ENCODE measurements around the gene AREG.

Gene AREG

DNA sequence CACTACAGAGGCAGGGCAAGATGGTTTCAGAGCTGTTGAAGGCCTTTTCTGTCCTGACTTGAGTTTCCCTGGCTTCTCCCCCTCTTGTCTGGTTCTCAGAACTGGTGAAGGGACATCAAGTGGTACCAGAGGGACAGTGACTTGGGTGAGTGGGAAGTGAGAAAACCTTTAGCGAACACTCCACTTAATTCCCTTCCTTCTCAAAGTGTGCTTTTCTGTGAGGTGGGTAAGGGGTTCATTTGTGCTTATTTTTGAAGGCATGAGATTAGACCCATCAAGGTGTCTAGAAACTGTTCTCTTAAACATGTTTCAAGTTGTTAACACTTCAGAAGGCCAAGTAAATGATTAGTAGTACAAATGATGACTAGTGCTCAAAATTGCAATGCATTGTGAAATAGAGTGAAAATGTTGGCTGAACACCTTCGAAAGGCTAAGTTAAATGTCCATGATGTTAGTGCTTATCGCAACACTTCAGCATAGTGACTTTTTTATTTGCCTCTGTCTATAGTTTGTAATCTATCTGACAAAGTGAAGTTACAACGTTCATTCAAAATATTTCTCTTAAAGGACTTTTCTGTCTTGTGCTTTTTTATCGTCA lies 2.8 kb downstream of the AREG start:
- DNase-seq (ENCODE audit: low read depth) = no peak
- H3K4me3 ChIP-seq (ENCODE audit: low read depth, low read length) = no peak overlapping the region
- in situ Hi-C loops (cut with HindIII; ENCODE audit: low sequenced_read_pairs) = no loop called here

DNA sequence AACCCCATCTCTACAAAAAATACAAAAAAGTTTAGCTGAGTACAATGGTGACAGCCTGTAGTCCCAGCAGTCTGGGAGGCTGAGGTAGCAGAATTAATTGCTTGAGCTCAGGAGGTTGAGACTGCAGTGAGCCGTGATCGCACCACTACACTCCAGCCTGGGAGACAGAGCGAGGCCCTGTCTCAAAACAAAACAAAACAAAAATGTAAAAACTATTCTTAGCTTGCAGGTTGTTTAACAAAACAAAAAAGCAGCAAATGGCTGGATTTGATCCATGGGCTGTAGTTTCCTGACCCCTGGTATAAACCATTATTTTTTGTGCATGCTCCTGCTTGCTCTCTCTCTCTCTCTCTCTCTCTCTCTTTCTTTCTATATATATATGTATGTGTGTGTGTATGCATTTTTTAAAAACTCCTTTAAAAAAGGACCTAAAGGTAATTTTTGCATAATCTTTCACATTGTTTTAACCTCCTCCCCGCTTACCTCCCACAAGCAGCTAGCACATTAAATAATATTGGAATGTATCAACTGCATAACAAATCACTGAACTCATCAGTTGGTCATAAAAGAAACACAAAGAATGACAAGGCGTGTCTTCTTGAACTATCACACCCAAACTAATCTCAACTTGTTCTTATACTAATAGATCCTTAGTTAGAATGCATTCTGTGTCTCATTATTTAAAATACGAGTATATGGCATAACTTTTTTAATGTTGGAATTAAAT lies 4.8 kb downstream of the AREG start:
- no peak overlapping the region for H3K4me3 ChIP-seq (ENCODE audit: low read depth, low read length)
- DNase-seq (ENCODE audit: low read depth) = no peak
- TF ChIP-seq, protein P1, sequence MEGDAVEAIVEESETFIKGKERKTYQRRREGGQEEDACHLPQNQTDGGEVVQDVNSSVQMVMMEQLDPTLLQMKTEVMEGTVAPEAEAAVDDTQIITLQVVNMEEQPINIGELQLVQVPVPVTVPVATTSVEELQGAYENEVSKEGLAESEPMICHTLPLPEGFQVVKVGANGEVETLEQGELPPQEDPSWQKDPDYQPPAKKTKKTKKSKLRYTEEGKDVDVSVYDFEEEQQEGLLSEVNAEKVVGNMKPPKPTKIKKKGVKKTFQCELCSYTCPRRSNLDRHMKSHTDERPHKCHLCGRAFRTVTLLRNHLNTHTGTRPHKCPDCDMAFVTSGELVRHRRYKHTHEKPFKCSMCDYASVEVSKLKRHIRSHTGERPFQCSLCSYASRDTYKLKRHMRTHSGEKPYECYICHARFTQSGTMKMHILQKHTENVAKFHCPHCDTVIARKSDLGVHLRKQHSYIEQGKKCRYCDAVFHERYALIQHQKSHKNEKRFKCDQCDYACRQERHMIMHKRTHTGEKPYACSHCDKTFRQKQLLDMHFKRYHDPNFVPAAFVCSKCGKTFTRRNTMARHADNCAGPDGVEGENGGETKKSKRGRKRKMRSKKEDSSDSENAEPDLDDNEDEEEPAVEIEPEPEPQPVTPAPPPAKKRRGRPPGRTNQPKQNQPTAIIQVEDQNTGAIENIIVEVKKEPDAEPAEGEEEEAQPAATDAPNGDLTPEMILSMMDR (IDR thresholded peaks at IDR 0.05; ENCODE audit: low read depth, low read length, missing control alignments) = no peak
- in situ Hi-C loops (cut with HindIII; ENCODE audit: low sequenced_read_pairs) = no loop called here

More for the DNA sequence above, 2.8 kb downstream of the AREG start:
- TF ChIP-seq, protein P1 (IDR thresholded peaks at IDR 0.05; ENCODE audit: low read depth, low read length, missing control alignments) = no peak

DNA sequence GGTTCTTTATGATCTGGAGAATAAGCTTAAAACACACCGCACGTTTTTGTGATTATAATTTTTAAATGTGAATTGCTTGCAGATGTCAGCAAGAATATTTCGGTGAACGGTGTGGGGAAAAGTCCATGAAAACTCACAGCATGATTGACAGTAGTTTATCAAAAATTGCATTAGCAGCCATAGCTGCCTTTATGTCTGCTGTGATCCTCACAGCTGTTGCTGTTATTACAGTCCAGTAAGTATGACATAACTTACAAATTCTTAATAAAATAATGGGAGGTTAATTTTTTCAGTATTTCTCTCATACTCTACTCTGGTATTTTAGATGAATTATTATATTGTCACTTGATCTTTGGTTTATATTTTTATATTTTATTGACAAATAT lies 5.4 kb downstream of the AREG start:
- no peak overlapping the region for H3K4me3 ChIP-seq (ENCODE audit: low read depth, low read length)
- DNase-seq (ENCODE audit: low read depth) = no peak
- in situ Hi-C loops (cut with HindIII; ENCODE audit: low sequenced_read_pairs) = no loop called here
- TF ChIP-seq, protein P1 (IDR thresholded peaks at IDR 0.05; ENCODE audit: low read depth, low read length, missing control alignments) = no peak

DNA sequence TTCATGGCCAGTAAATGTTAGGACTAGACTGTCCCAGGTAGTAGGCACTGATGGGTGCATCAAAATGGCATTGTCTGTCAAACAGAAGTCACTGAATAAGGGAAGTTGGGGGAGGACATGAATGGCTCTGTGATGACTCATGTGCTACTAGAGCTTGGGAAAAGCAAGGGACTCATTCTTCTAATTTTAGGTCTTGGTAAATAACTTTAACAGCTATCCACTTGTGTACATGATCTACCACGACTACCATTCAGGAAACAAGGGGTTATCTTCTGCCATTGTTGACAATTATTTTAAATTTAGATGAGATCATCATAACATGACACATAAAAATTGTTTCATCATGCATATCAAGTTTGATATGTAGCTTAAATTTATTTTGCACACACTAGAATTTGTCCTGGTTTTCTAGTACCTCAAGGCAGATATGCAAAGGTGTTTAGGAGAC lies 6.3 kb downstream of the AREG start:
- TF ChIP-seq, protein P1 (IDR thresholded peaks at IDR 0.05; ENCODE audit: low read depth, low read length, missing control alignments) = no peak
- in situ Hi-C loops (cut with HindIII; ENCODE audit: low sequenced_read_pairs) = no loop called here
- no peak for DNase-seq (ENCODE audit: low read depth)
- no peak overlapping the region for H3K4me3 ChIP-seq (ENCODE audit: low read depth, low read length)

DNA sequence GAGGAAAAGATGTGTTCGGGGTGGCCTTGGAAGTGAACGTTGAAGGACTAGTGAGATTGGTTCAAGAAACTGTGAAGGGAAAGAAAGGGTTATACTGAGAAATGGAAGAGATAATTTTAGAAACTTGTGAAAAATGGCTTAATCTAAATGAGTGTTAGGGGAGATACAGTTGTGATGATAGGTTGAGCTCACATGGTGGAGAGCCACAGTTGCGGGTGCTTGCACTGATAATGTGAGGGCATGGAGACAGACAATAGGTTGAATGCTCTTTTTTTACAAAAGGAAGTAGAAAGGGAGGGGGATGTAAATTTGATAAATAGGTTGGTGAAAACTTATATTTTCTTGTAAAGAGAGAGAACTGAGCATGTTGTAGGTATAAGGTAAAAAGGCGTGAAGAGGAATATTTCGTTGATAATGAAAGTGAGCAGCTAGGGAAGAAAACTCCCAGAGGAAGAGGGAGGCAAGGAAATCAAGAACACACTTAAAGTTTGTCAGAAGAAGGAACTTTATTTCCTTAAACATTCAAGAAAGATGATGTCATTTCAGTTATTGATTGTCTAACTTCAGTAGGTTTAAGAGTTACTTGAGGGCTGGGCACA lies 8.2 kb downstream of the AREG start:
- in situ Hi-C loops (cut with HindIII; ENCODE audit: low sequenced_read_pairs) = no loop called here
- no peak for DNase-seq (ENCODE audit: low read depth)
- TF ChIP-seq, protein P1 (IDR thresholded peaks at IDR 0.05; ENCODE audit: low read depth, low read length, missing control alignments) = no peak
- H3K4me3 ChIP-seq (ENCODE audit: low read depth, low read length) = no peak overlapping the region

DNA sequence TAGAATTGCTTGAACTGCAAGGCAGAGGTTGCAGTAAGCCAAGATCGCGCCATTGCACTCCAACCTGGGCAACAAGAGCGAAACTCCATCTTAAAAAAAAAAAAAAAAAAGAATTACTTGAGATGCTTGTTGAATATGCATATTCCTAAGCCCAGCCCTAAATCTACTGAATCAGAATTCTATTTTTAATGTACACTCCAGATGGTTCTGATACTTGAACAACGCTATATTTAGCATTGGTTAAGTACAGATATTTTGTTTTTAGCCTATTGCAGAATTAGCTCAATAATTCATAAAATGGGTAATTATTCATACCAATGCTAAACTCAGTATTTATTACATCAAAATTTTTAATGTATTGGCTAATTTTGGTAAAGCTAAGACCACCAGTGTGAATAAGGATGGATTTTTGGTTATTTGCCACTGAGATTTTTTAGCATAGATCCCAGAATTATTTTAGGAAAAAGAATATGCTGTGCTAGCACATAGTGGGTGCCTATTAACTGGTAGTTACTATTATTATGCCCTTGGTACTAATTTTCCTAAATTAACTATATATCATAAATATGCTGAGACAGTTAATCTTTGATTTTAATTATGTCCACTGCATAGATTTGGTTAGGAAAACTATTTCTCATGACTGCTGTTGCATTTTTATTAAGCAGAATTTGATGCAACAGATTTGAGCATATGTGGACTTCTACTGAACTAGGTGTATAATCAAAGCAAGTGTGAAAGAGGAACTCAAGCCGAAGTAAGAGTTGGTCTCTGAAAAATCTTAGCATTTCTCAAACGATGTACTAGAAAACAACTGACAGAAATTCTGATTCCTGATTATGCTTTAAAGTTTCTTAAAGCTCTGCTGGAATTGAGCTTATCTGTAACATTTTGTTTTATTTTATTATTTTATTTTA lies 9.2 kb downstream of the AREG start:
- TF ChIP-seq, protein P1 (IDR thresholded peaks at IDR 0.05; ENCODE audit: low read depth, low read length, missing control alignments) = no peak
- in situ Hi-C loops (cut with HindIII; ENCODE audit: low sequenced_read_pairs) = no loop called here
- DNase-seq (ENCODE audit: low read depth) = no peak
- no peak overlapping the region for H3K4me3 ChIP-seq (ENCODE audit: low read depth, low read length)
